Measurements from ENCODE around the gene TTC33.

Gene TTC33

GRCh38 chr5:40480392-40480791, 275.4 kb downstream of the TTC33 start:
- no peak for DNase-seq (ENCODE audit: low spot score)

DNA sequence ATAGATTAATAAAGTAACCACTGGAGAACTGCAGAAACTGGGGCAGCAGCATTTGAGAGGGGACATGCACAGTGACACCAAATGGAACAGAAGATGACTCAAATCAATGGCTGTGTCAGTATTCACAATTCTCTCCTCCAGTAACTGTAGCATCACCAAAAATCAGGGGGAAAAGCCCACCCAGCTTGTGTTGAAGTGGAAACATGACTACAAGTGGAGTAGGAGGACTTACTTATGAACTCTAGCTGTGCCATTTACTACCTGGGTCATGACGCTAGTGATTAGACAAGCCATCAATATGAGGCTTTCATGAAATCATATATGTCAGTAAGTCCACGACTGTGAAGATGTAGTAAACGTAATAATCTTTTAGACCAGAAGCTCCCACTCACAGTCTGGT, 275.8 kb downstream of the TTC33 start:
- DNase-seq (ENCODE audit: low spot score): no peak

- DNase-seq (ENCODE audit: low spot score): no peak
Measured at GRCh38 chr5:40478766-40479165, 277.0 kb downstream of the TTC33 start.

DNA sequence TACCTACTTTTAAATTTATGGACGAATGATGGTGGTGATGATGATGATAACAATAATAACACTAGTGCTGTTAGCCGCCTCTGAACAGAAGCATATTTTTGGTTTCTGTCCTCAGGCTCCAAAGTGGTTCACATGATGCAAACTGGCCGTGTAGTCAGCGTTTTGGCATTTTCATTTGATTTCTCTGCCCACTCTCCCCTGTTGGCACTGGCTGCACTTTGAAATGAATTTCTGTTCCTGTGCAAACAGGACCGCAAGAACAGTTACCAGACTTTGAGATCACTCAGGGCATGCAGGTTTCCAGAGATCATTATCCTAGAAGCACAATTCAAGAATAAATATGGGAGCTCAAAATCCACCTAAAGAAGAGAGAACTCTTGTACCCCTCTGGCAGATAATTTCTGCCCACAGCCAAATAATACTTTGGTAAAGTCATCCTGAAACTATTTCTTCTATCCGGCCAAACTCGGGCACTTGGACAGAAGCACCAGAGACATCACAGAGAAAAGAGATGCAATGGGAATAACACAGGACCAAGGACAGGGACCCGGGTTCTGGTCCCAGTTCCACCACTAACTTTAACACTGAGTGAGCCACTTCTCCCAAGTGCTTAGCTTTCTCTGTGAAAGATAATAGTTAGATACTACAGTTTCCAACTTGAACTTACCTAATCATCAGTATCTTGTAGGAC, 277.8 kb downstream of the TTC33 start:
- DNase-seq (ENCODE audit: low spot score): peak; percentile 59

DNA sequence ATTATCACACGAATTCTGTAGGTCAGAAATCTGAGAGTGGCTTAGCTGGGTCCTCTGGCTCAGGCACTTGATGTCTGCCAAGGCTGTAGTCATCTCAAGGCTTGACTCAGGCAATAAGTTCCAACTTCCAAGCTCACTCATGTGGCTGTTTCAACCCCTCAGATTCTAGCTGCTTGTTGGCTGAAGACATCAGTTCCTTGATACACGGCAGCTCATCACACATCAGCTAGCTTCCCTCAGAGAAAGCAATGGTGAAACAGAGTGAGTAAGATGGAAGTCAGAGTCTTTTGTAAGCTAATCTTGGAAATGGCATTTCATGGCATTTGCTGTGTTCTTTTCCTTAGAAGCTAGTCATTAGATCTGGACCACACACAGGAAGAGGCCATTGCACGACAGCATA, 280.2 kb downstream of the TTC33 start:
- no peak for DNase-seq (ENCODE audit: low spot score)

- no peak for DNase-seq (ENCODE audit: low spot score)
Measured at GRCh38 chr5:40474250-40474649, 281.5 kb downstream of the TTC33 start.

- no peak for DNase-seq (ENCODE audit: low spot score)
Measured at GRCh38 chr5:40465416-40465815, 290.3 kb downstream of the TTC33 start.

DNA sequence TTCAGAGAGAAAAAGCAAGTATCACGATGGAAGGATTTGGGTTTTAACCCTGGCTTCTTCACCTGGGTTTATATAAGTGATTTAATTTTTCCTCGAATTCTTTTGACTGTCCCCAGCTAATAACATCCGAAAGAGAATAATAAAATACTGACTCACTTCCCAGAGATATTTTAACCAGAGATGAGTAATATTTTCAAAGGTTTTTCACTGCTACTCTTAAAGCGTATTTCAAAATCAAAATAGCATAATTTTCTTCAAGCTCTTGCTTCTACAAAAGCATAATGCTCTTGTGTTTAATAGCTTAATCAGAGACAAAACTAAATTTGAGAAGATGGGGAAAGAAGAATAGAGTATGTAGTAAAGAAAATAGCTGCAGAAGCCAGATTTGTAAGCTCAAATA, 291.2 kb downstream of the TTC33 start:
- no peak for DNase-seq (ENCODE audit: low spot score)
